OCI-LY3 (cell line): ENCODE data around the gene INS.

Experiments
- H2AFZ ChIP-seq: fragments of 200-600, 300-600 bp; shearing (Covaris generic); 2 replicates; pipeline ENCODE4 v1.6.0; 2014; ENCODE audit warnings: antibody characterized with exemption, low read depth, low read length
- H3K27ac ChIP-seq: fragments of 200-600, 300-600 bp; sonication (generic); 2 replicates; pipeline ENCODE4 v1.5.1; 2014; ENCODE audit warnings: mild to moderate bottlenecking, low read length, moderate library complexity, mixed read lengths
- H3K27me3 ChIP-seq: fragments of 200-600, 300-600 bp; sonication (generic); 2 replicates; pipeline ENCODE4 v1.6.1; 2014; ENCODE audit warnings: low read depth, low read length, mixed read lengths
- H3K36me3 ChIP-seq: fragments of 200-600, 300-600 bp; sonication (generic); replicated peaks from 2 replicates; pipeline ENCODE3; 2014; ENCODE audit warnings: low read depth, low read length, mixed read lengths
- H3K4me1 ChIP-seq: fragments of 300-600, 200-600 bp; sonication (generic); 2 replicates; pipeline ENCODE4 v1.6.1; 2014; ENCODE audit warnings: low read length, mixed read lengths
- H3K4me2 ChIP-seq: fragments of 200-600, 300-600 bp; sonication (generic); 2 replicates; pipeline ENCODE4 v1.6.1; 2014; ENCODE audit warnings: low read length, mixed read lengths
- H3K4me3 ChIP-seq: fragments of 300-600, 200-600 bp; sonication (generic); 2 replicates; pipeline ENCODE4 v1.5.1; 2014; ENCODE audit warnings: antibody characterized with exemption, mild to moderate bottlenecking, low read length, moderate library complexity
- H3K79me2 ChIP-seq: fragments of 300-600, 200-600 bp; shearing (Covaris generic); 2 replicates; pipeline ENCODE4 v1.6.1; 2014; ENCODE audit warnings: mild to moderate bottlenecking, low read length, mixed read lengths
- H3K9ac ChIP-seq: fragments of 300-600, 200-600 bp; shearing (Covaris generic); 2 replicates; pipeline ENCODE4 v1.6.0; 2014; ENCODE audit warnings: mild to moderate bottlenecking, low read length, moderate library complexity
- H3K9me3 ChIP-seq: fragments of 200-600, 300-600 bp; shearing (Covaris generic); 2 replicates; pipeline ENCODE4 v1.6.1; 2014; ENCODE audit warnings: low read length, mixed read lengths; ENCODE audit not compliant: insufficient read depth
- H4K20me1 ChIP-seq: fragments of 200-600, 300-600 bp; sonication (generic); 2 replicates; pipeline ENCODE4 v1.6.1; 2016; ENCODE audit warnings: low read length, mixed read lengths; ENCODE audit not compliant: insufficient read depth
- EZH2phosphoT487 ChIP-seq: fragments of 200-600 bp; shearing (Covaris generic); IDR thresholded peaks from 2 replicates; pipeline ENCODE4 v1.6.1; 2018; ENCODE audit warnings: antibody characterized with exemption, mixed run types, low read depth
- TF ChIP-seq, protein P1 (sequence below): fragments of 200-600, 300-600 bp; sonication (generic); IDR thresholded peaks from 2 replicates; pipeline ENCODE4 v1.5.1; 2014; ENCODE audit warnings: antibody characterized with exemption, low read length, low read depth

The INS gene

DNA sequence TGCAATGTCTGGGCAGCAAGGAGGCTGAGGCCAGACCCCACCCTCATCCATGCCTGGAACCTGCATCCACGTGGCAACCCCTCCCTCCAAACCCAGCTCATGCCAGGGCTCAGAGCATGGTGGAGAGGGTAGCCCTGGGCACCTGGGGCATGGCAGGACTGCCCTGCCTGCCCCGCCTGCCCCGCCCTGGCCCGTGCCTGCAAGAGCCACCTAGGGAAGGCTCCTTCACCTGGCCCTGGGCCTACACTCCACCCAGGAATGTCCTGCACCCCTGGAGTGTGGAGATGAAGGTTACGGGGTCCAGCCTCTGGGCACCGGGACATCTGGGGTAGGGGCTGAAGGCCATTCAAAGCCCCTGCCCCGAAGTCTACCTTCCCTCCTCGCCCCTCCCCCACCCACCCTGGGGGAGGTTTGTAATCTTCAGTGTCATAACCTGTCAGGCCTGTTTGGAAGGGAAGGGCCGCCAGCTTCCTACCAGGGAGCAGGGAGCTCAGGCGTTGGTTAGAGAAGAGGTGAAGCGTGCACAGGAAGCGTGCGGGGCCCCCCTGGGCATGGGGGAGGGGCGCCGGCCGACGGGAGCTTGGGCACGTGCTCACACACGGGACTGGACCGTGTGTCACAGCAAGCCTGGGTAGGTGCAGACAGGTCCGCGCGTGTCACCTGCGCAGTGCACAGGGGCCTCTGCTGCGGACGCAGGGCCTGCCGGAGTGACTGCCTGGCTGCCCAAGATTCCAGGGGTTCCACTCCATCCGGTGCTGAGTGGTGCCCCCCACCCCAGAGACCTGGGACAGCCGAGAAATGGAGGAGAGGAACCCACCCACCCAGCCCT is 41.3 kb upstream of the INS start:
- Histone ChIP-seq H3K4me1 (no peaks in the 10 kb centered on the region), H3K36me3 (no peaks in the 10 kb centered on the region), H3K27me3 (no peaks in the 10 kb centered on the region), H3K4me3 (no peak overlapping the region), H3K27ac (no peak overlapping the region), H3K79me2 (no peaks in the 10 kb centered on the region), H2AFZ (no peak overlapping the region), H3K9ac (no peak overlapping the region), H3K4me2 (no peak overlapping the region), H3K9me3 (no peaks in the 10 kb centered on the region), H4K20me1 (no peaks in the 10 kb centered on the region)
- TF ChIP-seq, protein P1, sequence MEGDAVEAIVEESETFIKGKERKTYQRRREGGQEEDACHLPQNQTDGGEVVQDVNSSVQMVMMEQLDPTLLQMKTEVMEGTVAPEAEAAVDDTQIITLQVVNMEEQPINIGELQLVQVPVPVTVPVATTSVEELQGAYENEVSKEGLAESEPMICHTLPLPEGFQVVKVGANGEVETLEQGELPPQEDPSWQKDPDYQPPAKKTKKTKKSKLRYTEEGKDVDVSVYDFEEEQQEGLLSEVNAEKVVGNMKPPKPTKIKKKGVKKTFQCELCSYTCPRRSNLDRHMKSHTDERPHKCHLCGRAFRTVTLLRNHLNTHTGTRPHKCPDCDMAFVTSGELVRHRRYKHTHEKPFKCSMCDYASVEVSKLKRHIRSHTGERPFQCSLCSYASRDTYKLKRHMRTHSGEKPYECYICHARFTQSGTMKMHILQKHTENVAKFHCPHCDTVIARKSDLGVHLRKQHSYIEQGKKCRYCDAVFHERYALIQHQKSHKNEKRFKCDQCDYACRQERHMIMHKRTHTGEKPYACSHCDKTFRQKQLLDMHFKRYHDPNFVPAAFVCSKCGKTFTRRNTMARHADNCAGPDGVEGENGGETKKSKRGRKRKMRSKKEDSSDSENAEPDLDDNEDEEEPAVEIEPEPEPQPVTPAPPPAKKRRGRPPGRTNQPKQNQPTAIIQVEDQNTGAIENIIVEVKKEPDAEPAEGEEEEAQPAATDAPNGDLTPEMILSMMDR = no peak
- TF ChIP-seq EZH2phosphoT487 = no peak

DNA sequence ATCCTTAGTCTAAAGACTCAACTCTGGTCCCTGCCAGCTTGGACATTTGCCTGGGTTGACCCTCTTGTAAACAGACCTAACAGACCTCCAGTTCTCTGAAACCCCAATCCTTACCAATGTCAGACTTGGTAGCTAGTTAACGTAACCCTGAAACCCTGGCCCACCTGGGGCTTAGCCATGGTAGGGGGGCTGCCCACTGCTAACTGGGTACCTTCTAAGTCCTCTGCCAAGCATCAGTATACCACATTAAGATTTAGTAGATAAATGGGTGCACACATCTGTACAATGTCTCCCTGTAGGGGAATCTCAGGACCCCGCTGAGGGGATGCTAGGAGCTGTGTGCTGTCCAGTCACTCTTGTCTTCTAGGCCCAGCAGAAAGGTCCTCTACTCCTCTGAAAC is 40.5 kb upstream of the INS start:
- H3K9me3 ChIP-seq = no peaks in the 10 kb centered on the region
- no peak overlapping the region for H3K9ac ChIP-seq
- no peaks in the 10 kb centered on the region for H3K27me3 ChIP-seq
- no peak overlapping the region for H3K4me3 ChIP-seq
- TF ChIP-seq EZH2phosphoT487 = no peak
- TF ChIP-seq, protein P1 = no peak
- no peak overlapping the region for H2AFZ ChIP-seq
- no peak overlapping the region for H3K27ac ChIP-seq
- H3K4me1 ChIP-seq = no peaks in the 10 kb centered on the region
- H3K36me3 ChIP-seq = no peaks in the 10 kb centered on the region
- H3K4me2 ChIP-seq = no peak overlapping the region
- H3K79me2 ChIP-seq = no peaks in the 10 kb centered on the region
- H4K20me1 ChIP-seq = no peaks in the 10 kb centered on the region

DNA sequence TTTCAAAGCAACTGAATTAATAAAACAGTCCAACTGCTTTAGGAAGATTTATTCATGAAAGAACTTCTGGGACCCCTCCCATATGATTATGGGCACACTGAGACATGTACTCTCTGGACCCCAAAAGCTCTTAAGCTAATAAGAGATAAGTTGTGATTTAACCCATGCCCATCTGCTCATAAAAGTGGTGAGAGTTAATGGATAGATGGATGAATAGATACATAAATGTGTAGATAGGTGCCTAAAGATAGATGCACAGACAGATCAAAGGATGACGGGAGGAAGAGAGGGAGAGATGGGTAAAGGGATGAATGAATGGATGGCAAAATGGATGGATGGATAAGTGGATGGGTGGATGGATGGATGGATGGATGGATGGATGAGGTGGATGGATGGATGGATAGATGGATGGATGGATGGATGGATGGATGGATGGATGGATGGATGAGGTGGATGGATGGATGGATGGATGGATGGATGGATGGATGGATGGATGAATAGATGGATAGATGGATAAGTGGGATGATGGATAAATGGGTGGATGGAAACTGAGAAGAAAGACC is 40.0 kb upstream of the INS start:
- no peaks in the 10 kb centered on the region for H3K27me3 ChIP-seq
- no peaks in the 10 kb centered on the region for H3K79me2 ChIP-seq
- H3K36me3 ChIP-seq = no peaks in the 10 kb centered on the region
- H2AFZ ChIP-seq = no peak overlapping the region
- no peaks in the 10 kb centered on the region for H3K4me1 ChIP-seq
- H3K9me3 ChIP-seq = no peaks in the 10 kb centered on the region
- H3K27ac ChIP-seq = no peak overlapping the region
- H3K9ac ChIP-seq = no peak overlapping the region
- H3K4me3 ChIP-seq = no peak overlapping the region
- no peak overlapping the region for H3K4me2 ChIP-seq
- TF ChIP-seq, protein P1 = no peak
- H4K20me1 ChIP-seq = no peaks in the 10 kb centered on the region

DNA sequence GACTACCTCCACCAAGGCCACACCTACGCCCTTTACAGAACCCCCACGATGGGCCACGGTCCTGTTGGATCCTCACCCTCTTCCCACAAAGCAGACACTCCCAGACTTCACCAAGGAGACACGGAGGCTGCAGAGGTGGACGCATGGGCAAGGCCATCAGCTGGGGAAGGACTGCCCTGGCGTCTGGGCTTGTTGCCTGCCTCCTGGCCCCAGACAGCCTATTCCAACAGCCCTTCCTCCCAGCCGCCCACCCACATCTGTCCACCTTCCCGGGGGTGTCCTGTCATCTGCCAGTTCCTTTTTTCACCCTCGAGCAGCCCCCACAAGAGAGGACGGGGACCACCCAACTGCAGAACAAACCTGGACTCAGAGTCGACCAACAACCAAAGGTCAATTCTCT is 39.5 kb upstream of the INS start:
- Histone ChIP-seq H4K20me1 (no peaks in the 10 kb centered on the region), H3K4me3 (no peak overlapping the region), H3K4me2 (no peak overlapping the region), H3K36me3 (no peaks in the 10 kb centered on the region), H3K27me3 (no peaks in the 10 kb centered on the region), H3K4me1 (no peaks in the 10 kb centered on the region), H3K9ac (no peak overlapping the region), H2AFZ (no peak overlapping the region), H3K9me3 (no peaks in the 10 kb centered on the region), H3K27ac (no peak overlapping the region), H3K79me2 (no peaks in the 10 kb centered on the region)
- TF ChIP-seq, protein P1 = no peak
- no peak for TF ChIP-seq EZH2phosphoT487
